ENCODE measurements around the gene TAC3. TPM values are rescaled to one million over a fixed set of nuclear protein-coding genes. Genes with fewer than 3 reads are reported as not detected.
"Not testable (repeated sequence)": the region's sequence is repeated elsewhere in the genome, so short reads cannot be mapped to it uniquely, and the experiment has no call there.

Gene TAC3
- total RNA-seq, 2 donors from 2014 or later: 1.4 to 2.8 TPM

GRCh38 chr12:56991319-56992246 is 24.7 kb downstream of the TAC3 start:
- ATAC-seq: peak; percentile 59
- intact Hi-C loops (cut with DNase I, micrococcal nuclease): no loop called here
- DNase-seq: peak; percentile 36 to 56

- DNase-seq: no peak
- intact Hi-C loops (cut with DNase I, micrococcal nuclease): no loop called here
- ATAC-seq: peak; percentile 24
These were observed 25.5 kb downstream of the TAC3 start for GRCh38 chr12:56990648-56991318.

GRCh38 chr12:56989861-56990610 is 26.3 kb downstream of the TAC3 start:
- no peak for ATAC-seq
- no peak for DNase-seq
- intact Hi-C loops (cut with DNase I, micrococcal nuclease): loop anchor here in 1 of 2 donors (5.0 kb wide), 1 partner anchor 233 kb away; no protein-coding TSS in a partner anchor

DNA sequence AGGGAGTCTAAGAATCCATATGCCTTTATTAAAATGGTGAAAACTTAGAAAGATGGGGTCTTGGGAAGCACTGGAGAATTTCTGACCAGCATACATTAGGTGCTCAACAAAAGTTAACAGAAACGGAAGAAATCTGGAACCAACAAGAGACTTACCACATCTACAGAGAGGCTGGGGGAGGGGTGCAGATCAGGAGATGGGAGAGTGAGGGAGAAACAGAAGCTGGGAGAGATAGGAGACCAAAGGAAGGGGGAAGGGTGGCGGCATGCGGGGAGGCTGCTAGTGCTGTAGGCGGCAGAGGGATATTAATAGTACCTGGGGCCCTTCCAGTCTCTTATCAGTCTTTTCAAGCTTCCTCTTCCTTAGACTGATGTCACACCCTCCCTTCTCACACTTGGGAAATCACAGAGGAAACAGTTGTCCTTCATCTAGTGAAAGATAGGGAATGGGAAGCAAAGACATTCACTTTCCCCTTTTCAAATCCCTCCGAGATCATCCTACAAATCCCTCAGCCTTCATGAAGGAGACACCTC is 28.1 kb downstream of the TAC3 start:
- no peak for DNase-seq
- ATAC-seq: no peak
- intact Hi-C loops (cut with DNase I, micrococcal nuclease): loop anchor here in 1 of 2 donors (5.0 kb wide), 1 partner anchor 231 kb away; no protein-coding TSS in a partner anchor

DNA sequence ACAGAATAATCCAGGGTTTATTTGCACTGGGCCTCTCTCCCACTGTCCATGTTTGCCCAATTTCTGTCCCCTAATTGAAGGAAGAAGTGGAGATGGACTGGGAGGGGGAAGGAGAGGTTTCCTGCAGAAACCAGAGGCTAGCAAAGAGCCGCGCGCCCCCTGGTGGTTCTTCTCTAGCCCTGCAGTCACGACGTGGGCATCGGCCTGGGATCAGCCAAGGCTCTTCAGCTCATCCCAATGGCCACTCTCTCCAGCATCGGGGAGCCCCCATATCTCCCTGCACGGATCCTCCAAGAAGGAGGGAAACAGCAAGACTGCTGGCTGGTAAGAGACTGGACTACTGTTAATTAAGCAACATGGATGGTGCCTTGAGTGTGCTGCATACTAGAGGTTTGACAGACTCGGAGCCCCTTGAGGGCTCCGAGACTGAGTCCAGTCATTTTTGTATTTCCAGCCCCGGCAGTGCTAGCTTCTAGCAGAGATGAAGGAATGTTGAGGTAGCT is 28.7 kb downstream of the TAC3 start:
- intact Hi-C loops (cut with DNase I, micrococcal nuclease): loop anchor here in 1 of 2 donors (5.0 kb wide), 1 partner anchor 230 kb away; no protein-coding TSS in a partner anchor
- peak; percentile 59 to 80 for DNase-seq
- ATAC-seq: peak; percentile 84

DNA sequence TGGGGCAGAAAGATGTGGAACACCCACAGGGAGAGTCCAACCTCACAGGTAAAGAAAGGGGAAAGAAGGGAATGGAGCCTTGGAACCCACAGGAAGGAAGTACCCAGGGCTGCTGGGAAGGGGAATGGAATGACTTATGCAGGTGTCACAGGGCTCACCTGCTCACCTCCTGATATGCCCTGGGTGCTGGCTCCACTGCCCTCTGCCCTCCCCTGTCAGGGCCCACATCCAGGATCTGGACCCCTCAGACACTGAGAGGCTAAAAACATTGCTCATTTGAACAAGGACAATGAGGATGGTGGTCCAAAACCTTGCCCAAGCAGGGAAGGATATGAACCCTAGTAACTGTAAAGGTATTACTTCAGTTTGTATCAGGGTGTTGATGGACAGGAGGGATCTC is 29.3 kb downstream of the TAC3 start:
- intact Hi-C loops (cut with DNase I, micrococcal nuclease): loop anchor here in 1 of 2 donors (5.0 kb wide), 1 partner anchor 230 kb away; no protein-coding TSS in a partner anchor
- no peak for ATAC-seq

GRCh38 chr12:56985714-56986113 is 30.6 kb downstream of the TAC3 start:
- intact Hi-C loops (cut with DNase I, micrococcal nuclease): loop anchor here in 1 of 2 donors (5.0 kb wide), 1 partner anchor 228 kb away; no protein-coding TSS in a partner anchor
- ATAC-seq: peak; percentile 86
- DNase-seq: not testable (repeated sequence)

More for the DNA sequence above, 29.3 kb downstream of the TAC3 start:
- DNase-seq: no peak

- intact Hi-C loops (cut with DNase I, micrococcal nuclease): no loop called here
- no peak for DNase-seq
- no peak for ATAC-seq
These were observed 32.9 kb downstream of the TAC3 start for GRCh38 chr12:56983386-56983785.

DNA sequence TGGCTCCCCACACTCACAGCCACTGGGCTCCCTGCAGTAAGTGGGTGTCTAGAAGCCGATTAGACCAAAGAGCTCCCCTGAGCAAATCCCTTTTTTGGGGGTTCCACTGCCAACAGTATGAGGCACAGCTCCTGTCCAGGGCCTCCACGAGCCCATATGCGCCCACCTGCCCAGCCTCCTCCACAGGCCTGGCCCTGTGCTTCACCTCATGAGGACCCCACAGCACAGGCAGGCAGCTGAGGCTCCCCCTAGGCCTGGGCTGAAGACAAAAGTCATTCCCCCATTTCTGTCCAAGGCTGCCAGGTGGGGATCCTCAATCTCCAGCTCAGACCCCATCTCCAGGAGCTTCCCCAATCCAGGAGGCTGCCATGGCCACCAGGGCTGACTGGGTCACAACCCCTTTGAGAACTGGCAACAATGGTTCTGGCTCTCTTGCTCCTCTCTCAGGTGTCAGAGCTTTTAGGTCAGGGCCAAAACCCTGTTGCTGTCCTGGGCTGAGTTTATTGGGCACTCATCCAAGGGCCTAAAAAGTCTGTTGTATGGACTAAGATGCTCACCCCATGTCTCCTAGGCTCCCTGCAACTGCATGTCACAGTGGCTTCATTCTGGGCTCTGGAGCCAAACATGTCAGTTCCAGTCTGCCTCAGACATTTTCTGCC is 33.6 kb downstream of the TAC3 start:
- intact Hi-C loops (cut with DNase I, micrococcal nuclease); DNase-seq; ATAC-seq: not testable (repeated sequence)

- ATAC-seq: no peak
- intact Hi-C loops (cut with DNase I, micrococcal nuclease): no loop called here
- no peak for DNase-seq
These were observed 35.3 kb downstream of the TAC3 start for GRCh38 chr12:56980941-56981530.

DNA sequence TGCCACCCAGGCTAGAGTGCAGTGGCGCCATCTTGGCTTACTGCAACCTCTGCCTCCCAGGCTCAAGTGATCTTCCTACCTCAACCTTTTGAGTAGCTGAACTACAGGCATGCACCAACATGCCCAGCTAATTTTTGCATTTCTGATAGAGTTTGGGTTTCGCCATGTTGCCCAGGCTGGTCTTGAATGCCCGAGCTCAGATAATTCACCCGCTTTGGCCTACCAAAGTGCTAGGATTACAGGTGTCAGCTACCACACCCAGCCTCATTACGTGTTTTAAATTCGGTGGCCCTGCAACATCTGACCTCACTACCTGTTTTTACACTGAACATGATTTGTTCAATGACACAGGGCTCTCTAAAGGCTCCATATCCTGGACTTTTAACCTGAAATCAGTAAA is 36.1 kb downstream of the TAC3 start:
- intact Hi-C loops (cut with DNase I, micrococcal nuclease): no loop called here
- DNase-seq (no peak), ATAC-seq (no peak)

- DNase-seq: no peak
- intact Hi-C loops (cut with DNase I, micrococcal nuclease): no loop called here
- ATAC-seq: no peak
These were observed 36.7 kb downstream of the TAC3 start for GRCh38 chr12:56979628-56980027.

DNA sequence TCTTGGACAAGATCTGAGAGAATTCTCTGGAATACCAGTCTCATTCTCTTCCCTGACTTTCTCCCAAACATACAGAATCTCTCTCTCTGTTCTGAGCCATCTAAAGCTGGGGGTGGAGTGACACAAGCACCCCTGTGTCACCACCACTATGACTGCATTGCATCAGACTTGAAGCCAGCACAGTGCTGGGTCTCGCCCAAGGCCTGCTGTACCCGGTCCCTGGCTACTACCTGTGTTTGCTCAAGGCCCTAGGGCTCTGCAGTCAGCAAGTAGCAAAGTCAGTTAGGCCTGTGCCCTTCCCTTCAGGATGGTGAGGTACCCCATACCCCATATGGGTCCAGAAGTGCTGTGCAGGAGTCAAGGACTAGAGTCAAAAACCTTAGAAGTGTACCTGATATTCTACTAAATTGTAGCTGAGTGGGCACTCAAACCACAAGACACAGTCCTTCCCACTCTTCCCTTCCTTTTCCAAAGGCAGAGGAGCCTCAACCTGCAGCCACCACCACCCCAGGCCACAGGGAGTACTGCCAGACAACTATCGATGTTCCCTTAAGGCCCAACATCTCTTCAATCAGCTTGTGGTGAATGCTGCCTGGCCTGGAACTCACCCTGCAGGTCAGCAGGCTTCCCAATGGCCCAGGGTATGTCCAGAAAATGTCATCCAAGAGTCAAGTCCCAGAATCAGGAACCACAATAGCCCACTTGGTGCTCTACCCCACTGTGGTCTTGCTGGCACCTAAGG is 37.8 kb downstream of the TAC3 start:
- DNase-seq (no peak), ATAC-seq (no peak)
- intact Hi-C loops (cut with DNase I, micrococcal nuclease): no loop called here

- DNase-seq; intact Hi-C loops (cut with DNase I, micrococcal nuclease); ATAC-seq: not testable (repeated sequence)
These were observed 39.0 kb downstream of the TAC3 start for GRCh38 chr12:56977361-56977760.

GRCh38 chr12:56974224-56974623 is 42.1 kb downstream of the TAC3 start:
- DNase-seq; ATAC-seq; intact Hi-C loops (cut with DNase I, micrococcal nuclease): not testable (repeated sequence)

GRCh38 chr12:56968910-56969309 is 47.4 kb downstream of the TAC3 start:
- ATAC-seq; intact Hi-C loops (cut with DNase I, micrococcal nuclease); DNase-seq: not testable (repeated sequence)
